AG09309 (cell line): Measurements from ENCODE around the gene SLC13A1.

Experiments used
- DNase-seq: peaks from one replicate; pipeline ENCODE4 v3.0.0-alpha.2; 2010; ENCODE audit warnings: low read depth
- H3K4me3 ChIP-seq: 2 replicates; pipeline ENCODE4 v1.5.1; 2011; ENCODE audit warnings: mild to moderate bottlenecking, low read depth, low read length, moderate library complexity; ENCODE audit not compliant: control insufficient read depth
- CTCF ChIP-seq: IDR thresholded peaks from 2 replicates; pipeline ENCODE4 v1.5.1; 2011; ENCODE audit warnings: mild to moderate bottlenecking, low read depth, low read length, inconsistent platforms; ENCODE audit not compliant: insufficient read depth, control insufficient read depth; ENCODE audit errors: missing control alignments

Gene SLC13A1

GRCh38 chr7:123199883-123200282 is at the start of gene SLC13A1:
SLC13A1 (minus strand) TSS chr7:123199969; CDS start chr7:123199946, 23 bp downstream.
- no peak for DNase-seq
- TF ChIP-seq CTCF, result no peak
- no peak within 1 kb of the TSS for H3K4me3 ChIP-seq

- TF ChIP-seq CTCF, result no peak
- DNase-seq, result no peak
- no peak overlapping the region for H3K4me3 ChIP-seq
Measured at GRCh38 chr7:123244768-123245167, 45.0 kb upstream of the SLC13A1 start.

- no peak for TF ChIP-seq CTCF
- no peak for DNase-seq
- H3K4me3 ChIP-seq, result no peak overlapping the region
Measured at GRCh38 chr7:123242467-123243092, 42.8 kb upstream of the SLC13A1 start.

- no peak overlapping the region for H3K4me3 ChIP-seq
- DNase-seq, result no peak
Measured at GRCh38 chr7:123241809-123242208, 42.0 kb upstream of the SLC13A1 start.

GRCh38 chr7:123231021-123232000 is 31.5 kb upstream of the SLC13A1 start:
- DNase-seq, result no peak
- TF ChIP-seq CTCF, result no peak
- H3K4me3 ChIP-seq, result no peak overlapping the region

More at GRCh38 chr7:123241809-123242208, 42.0 kb upstream of the SLC13A1 start:
- no peak for TF ChIP-seq CTCF

- no peak overlapping the region for H3K4me3 ChIP-seq
- no peak for DNase-seq
- no peak for TF ChIP-seq CTCF
Measured at GRCh38 chr7:123230603-123231002, 30.8 kb upstream of the SLC13A1 start.
